ENCODE measurements around the gene SLC6A19. TPM values are rescaled to one million over a fixed set of nuclear protein-coding genes. Genes with fewer than 3 reads are reported as not detected.

The SLC6A19 gene
- total RNA-seq, 1 experiment from 2014 or later = not detected

- no peaks in the 10 kb centered on the region for H3K36me3 ChIP-seq (ENCODE audit: insufficient read depth, low read length, poor library complexity, severe bottlenecking)
- intact Hi-C loops (cut with micrococcal nuclease; ENCODE audit: unreplicated experiment) = no loop called here
- H3K4me3 ChIP-seq (ENCODE audit: low read depth, low read length, poor library complexity, severe bottlenecking) = no peak overlapping the region
- no TSS peak for BruUV-seq (replicated peaks)
- no peaks in the 10 kb centered on the region for H3K9me3 ChIP-seq (ENCODE audit: low read depth, low read length, poor library complexity, severe bottlenecking)
- peaks cover 19% of the 10 kb centered on the region for H3K27me3 ChIP-seq (replicated peaks; ENCODE audit: insufficient read depth, low read depth, low read length, poor library complexity)
- no peaks in the 10 kb centered on the region for H3K4me1 ChIP-seq (ENCODE audit: insufficient read depth, low read length, poor library complexity, severe bottlenecking)
- H3K27ac ChIP-seq (ENCODE audit: low read depth, low read length, poor library complexity, severe bottlenecking) = no peak overlapping the region
- DNase-seq (ENCODE audit: low spot score) = no peak
- ChIA-PET CTCF (no interaction called here), POLR2A (ENCODE audit: low non-redundant PET) (no interaction called here)
- TF ChIP-seq EZH2 (IDR thresholded peaks at IDR 0.05; ENCODE audit: borderline replicate concordance, low read depth, low read length, poor library complexity, severe bottlenecking) = no peak
- TF ChIP-seq CTCF (conservative IDR thresholded peaks at IDR 0.05; ENCODE audit: low read depth, low read length) = no peak
Observed at GRCh38 chr5:1153428-1153827, 48.0 kb upstream of the SLC6A19 start.

- Histone ChIP-seq H3K4me1 (ENCODE audit: insufficient read depth, low read length, poor library complexity, severe bottlenecking) (no peaks in the 10 kb centered on the region), H3K27me3 (replicated peaks; ENCODE audit: insufficient read depth, low read depth, low read length, poor library complexity) (peaks cover 19% of the 10 kb centered on the region), H3K4me3 (ENCODE audit: low read depth, low read length, poor library complexity, severe bottlenecking) (peak overlapping the region; percentile 10)
Observed at GRCh38 chr5:1155191-1156032, 46.0 kb upstream of the SLC6A19 start.

DNA sequence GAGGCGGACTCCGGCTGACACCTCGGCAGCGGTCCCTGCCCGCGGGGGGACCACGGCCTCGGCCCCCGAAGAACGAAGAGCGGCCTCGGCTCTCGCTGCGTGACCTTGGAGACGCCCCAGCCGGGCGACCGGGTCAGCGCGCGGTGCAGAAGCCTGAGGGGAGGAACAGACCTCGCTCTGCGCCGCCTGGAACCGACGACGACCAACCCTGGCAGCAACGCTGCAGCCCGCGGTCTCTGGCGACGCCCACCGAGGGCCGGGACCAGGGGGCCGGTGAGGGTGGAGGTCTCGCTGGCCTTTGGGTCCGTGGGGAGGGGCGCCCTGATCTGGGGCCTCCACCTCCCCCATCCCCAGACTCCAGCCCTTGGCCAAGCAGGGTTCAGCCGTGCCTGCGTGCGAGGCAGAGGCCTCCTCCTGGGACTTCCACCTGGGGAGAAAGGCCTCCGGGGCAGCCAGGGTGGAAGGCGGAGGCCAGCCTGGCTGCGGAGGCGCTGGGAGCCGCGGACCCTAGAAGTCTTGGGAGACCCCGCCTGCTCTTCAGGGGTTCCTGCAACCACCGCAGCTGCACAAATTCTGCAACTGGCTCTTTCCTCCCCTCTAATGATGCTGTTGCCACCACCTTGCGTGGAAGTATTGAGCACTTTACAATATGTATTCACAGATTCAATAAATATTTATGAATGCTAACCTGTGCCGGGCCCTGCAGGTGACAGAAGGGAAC is 45.2 kb upstream of the SLC6A19 start:
- POLR2A ChIA-PET (ENCODE audit: low non-redundant PET) = no interaction called here
- peak; percentile 32 for TF ChIP-seq EZH2 (IDR thresholded peaks at IDR 0.05; ENCODE audit: borderline replicate concordance, low read depth, low read length, poor library complexity, severe bottlenecking)
- no peak for TF ChIP-seq CTCF (conservative IDR thresholded peaks at IDR 0.05; ENCODE audit: low read depth, low read length)
- Histone ChIP-seq H3K36me3 (ENCODE audit: insufficient read depth, low read length, poor library complexity, severe bottlenecking) (no peaks in the 10 kb centered on the region), H3K4me3 (ENCODE audit: low read depth, low read length, poor library complexity, severe bottlenecking) (no peak overlapping the region), H3K27ac (ENCODE audit: low read depth, low read length, poor library complexity, severe bottlenecking) (no peak overlapping the region), H3K9me3 (ENCODE audit: low read depth, low read length, poor library complexity, severe bottlenecking) (no peaks in the 10 kb centered on the region), H3K4me1 (ENCODE audit: insufficient read depth, low read length, poor library complexity, severe bottlenecking) (no peaks in the 10 kb centered on the region), H3K27me3 (replicated peaks; ENCODE audit: insufficient read depth, low read depth, low read length, poor library complexity) (peaks cover 19% of the 10 kb centered on the region)
- CTCF ChIA-PET = no interaction called here
- no peak for DNase-seq (ENCODE audit: low spot score)
- intact Hi-C loops (cut with micrococcal nuclease; ENCODE audit: unreplicated experiment) = no loop called here
- BruUV-seq (replicated peaks) = no TSS peak

More at GRCh38 chr5:1155191-1156032, 46.0 kb upstream of the SLC6A19 start:
- BruUV-seq (replicated peaks) = no TSS peak
- intact Hi-C loops (cut with micrococcal nuclease; ENCODE audit: unreplicated experiment) = no loop called here
- no peak for DNase-seq (ENCODE audit: low spot score)
- Histone ChIP-seq H3K27ac (ENCODE audit: low read depth, low read length, poor library complexity, severe bottlenecking) (no peak overlapping the region), H3K9me3 (ENCODE audit: low read depth, low read length, poor library complexity, severe bottlenecking) (no peaks in the 10 kb centered on the region), H3K36me3 (ENCODE audit: insufficient read depth, low read length, poor library complexity, severe bottlenecking) (no peaks in the 10 kb centered on the region)
- CTCF ChIA-PET = no interaction called here
- TF ChIP-seq CTCF (conservative IDR thresholded peaks at IDR 0.05; ENCODE audit: low read depth, low read length) (no peak), EZH2 (IDR thresholded peaks at IDR 0.05; ENCODE audit: borderline replicate concordance, low read depth, low read length, poor library complexity, severe bottlenecking) (no peak)
- POLR2A ChIA-PET (ENCODE audit: low non-redundant PET) = no interaction called here

Measured in A673 (cell line).